Liver (tissue), 9 donors: ENCODE results near the gene ODAD3. TPM values are rescaled to one million over a fixed set of nuclear protein-coding genes. Genes with fewer than 3 reads are reported as not detected.

Experiments
- DNase-seq: peaks from one replicate; pipeline ENCODE4 v3.0.0-alpha.2; 2017; ENCODE audit warnings: low spot score
- H3K27ac ChIP-seq, 2 donors: one replicate each; pipeline ENCODE4 v1.7.0; 2013; ENCODE audit warnings: inconsistent platforms in 2 of 2, low read length in 2 of 2, control low read depth in 1 of 2, low read depth in 1 of 2, mild to moderate bottlenecking in 1 of 2
- H3K27me3 ChIP-seq, 4 donors: one replicate each; pipeline versions ENCODE4 v1.6.1 to v1.7.0; 2013; ENCODE audit warnings: low read length in 3 of 4, inconsistent platforms in 1 of 4, mild to moderate bottlenecking in 1 of 4, moderate library complexity in 1 of 4; ENCODE audit not compliant: control insufficient read depth in 4 of 4, insufficient read depth in 4 of 4
- H3K36me3 ChIP-seq, 4 donors: one replicate each; pipeline versions ENCODE4 v1.6.1 to v1.7.0; 2013; ENCODE audit warnings: low read length in 3 of 4, mild to moderate bottlenecking in 3 of 4, low read depth in 1 of 4, moderate library complexity in 1 of 4; ENCODE audit not compliant: control insufficient read depth in 4 of 4, insufficient read depth in 3 of 4
- H3K4me1 ChIP-seq, 4 donors: one replicate each; pipeline versions ENCODE4 v1.6.1 to v1.7.0; 2013; ENCODE audit warnings: low read length in 3 of 4, mild to moderate bottlenecking in 3 of 4, moderate library complexity in 1 of 4; ENCODE audit not compliant: control insufficient read depth in 4 of 4, insufficient read depth in 4 of 4
- H3K4me3 ChIP-seq, 3 donors: one replicate each; pipeline versions ENCODE4 v1.6.1 to v1.7.0; 2013; ENCODE audit warnings: low read length in 3 of 3, control low read depth in 1 of 3, low read depth in 1 of 3, mild to moderate bottlenecking in 1 of 3
- H3K9ac ChIP-seq, 2 donors: one replicate each; pipeline ENCODE4 v1.7.0; 2013; ENCODE audit warnings: low read length in 2 of 2, mild to moderate bottlenecking in 2 of 2, moderate library complexity in 2 of 2, control low read depth in 1 of 2, low read depth in 1 of 2
- H3K9me3 ChIP-seq, 4 donors: one replicate each; pipeline versions ENCODE4 v1.6.1 to v1.7.0; 2013; ENCODE audit warnings: low read length in 3 of 4; ENCODE audit not compliant: control insufficient read depth in 4 of 4
- ATF3 ChIP-seq: IDR thresholded peaks from 2 replicates; pipeline ENCODE4 v1.6.1; 2016; ENCODE audit warnings: antibody characterized with exemption
- CTCF ChIP-seq: fragments of 150-350 bp; IDR thresholded peaks from 2 replicates; pipeline ENCODE4 v1.5.1; 2017; ENCODE audit warnings: improper control_type of control experiment, low read depth, low read length; ENCODE audit not compliant: missing input control
- EGR1 ChIP-seq, 2 donors: IDR thresholded peaks; 2 replicates each; pipeline ENCODE4 v1.6.1; 2016 to 2018; ENCODE audit warnings: antibody characterized with exemption in 2 of 2, low read depth in 2 of 2
- FOXA1 ChIP-seq: IDR thresholded peaks from 2 replicates; pipeline ENCODE4 v1.6.1; 2016; ENCODE audit warnings: antibody characterized with exemption
- FOXA2 ChIP-seq: IDR thresholded peaks from 2 replicates; pipeline ENCODE4 v1.6.1; 2016; ENCODE audit warnings: antibody characterized with exemption
- GABPA ChIP-seq, 2 donors: IDR thresholded peaks in 1 of 2; conservative IDR thresholded peaks in 1 of 2; 2 replicates each; pipeline ENCODE4 v1.6.1; 2016; ENCODE audit warnings: antibody characterized with exemption in 2 of 2, mild to moderate bottlenecking in 1 of 2, moderate library complexity in 1 of 2
- HNF4A ChIP-seq, 2 donors: conservative IDR thresholded peaks; 2 replicates each; pipeline ENCODE4 v1.6.1; 2016; ENCODE audit warnings: antibody characterized with exemption in 2 of 2, mild to moderate bottlenecking in 2 of 2
- HNF4G ChIP-seq: IDR thresholded peaks from 2 replicates; pipeline ENCODE4 v1.6.1; 2016; ENCODE audit warnings: antibody characterized with exemption
- JUND ChIP-seq, 2 donors: IDR thresholded peaks; 2 replicates each; pipeline ENCODE4 v1.6.1; 2016; ENCODE audit warnings: antibody characterized with exemption in 2 of 2
- NR2F2 ChIP-seq: IDR thresholded peaks from 2 replicates; pipeline ENCODE4 v1.6.1; 2016; ENCODE audit warnings: antibody characterized with exemption
- RAD21 ChIP-seq, 2 donors: IDR thresholded peaks; 2 replicates each; pipeline ENCODE4 v1.6.1; 2016; ENCODE audit warnings: antibody characterized with exemption in 2 of 2, mild to moderate bottlenecking in 2 of 2
- RXRA ChIP-seq, 2 donors: IDR thresholded peaks; 2 replicates each; pipeline ENCODE4 v1.6.1; 2017 to 2018; ENCODE audit warnings: antibody characterized with exemption in 2 of 2, mild to moderate bottlenecking in 1 of 2
- SP1 ChIP-seq: IDR thresholded peaks from 2 replicates; pipeline ENCODE4 v1.6.1; 2018; ENCODE audit warnings: antibody characterized with exemption, mild to moderate bottlenecking
- TAF1 ChIP-seq: conservative IDR thresholded peaks from 2 replicates; pipeline ENCODE4 v1.6.1; 2016; ENCODE audit warnings: antibody characterized with exemption, mild to moderate bottlenecking
- YY1 ChIP-seq: IDR thresholded peaks from 2 replicates; pipeline ENCODE4 v1.6.1; 2016; ENCODE audit warnings: antibody characterized with exemption, mild to moderate bottlenecking
- WGBS: extraction: QIAGEN DNeasy Blood & Tissue Kit; methylation state at CpG from one replicate; pipeline ENCODE4 v1.1.7; 2013; 5-methylcytosine and 5-hydroxymethylcytosine counted together
- polyA plus RNA-seq, 2 donors: library from polyadenylated mRNA; stranded (reverse) in 1 of 2; unstranded in 1 of 2; fragments of 200-250 nt in 1 of 2; fragments of >200 nt in 1 of 2; fragmentation: Nextera tagmentation in 1 of 2; extraction: Ambion mirVana in 1 of 2; gene quantifications; one replicate each; pipeline versions ENCODE4 v1.2.1 to v1.2.3, GENCODE V29; 2013 to 2015
- total RNA-seq, 2 donors: library from RNA; depleted of rRNA; stranded (reverse); fragments of >200 nt; gene quantifications; one replicate each; pipeline ENCODE4 v1.2.3, GENCODE V29; 2014
- TF ChIP-seq, protein P1 (sequence below): IDR thresholded peaks from 2 replicates; pipeline ENCODE4 v1.6.1; 2016; ENCODE audit warnings: antibody characterized with exemption
- TF ChIP-seq, protein P2 (sequence below): IDR thresholded peaks from 2 replicates; pipeline ENCODE4 v1.6.1; 2016; ENCODE audit warnings: antibody characterized with exemption, mild to moderate bottlenecking
- donor health status: healthy.
- donor health status: healthy.
- donor health status: healthy.
- donor health status: healthy.
- donor health status: healthy.

ODAD3 gene
- total and polyA plus RNA-seq, 4 donors = 0.08 to 0.46 (median 0.21) TPM; not detected in 1

GRCh38 chr19:11383706-11384048 lies 51.2 kb downstream of the ODAD3 start:
- peak overlapping the region in 1 of 2 donors; percentile 38 for H3K9ac ChIP-seq
- no peaks in the 10 kb centered on the region for H3K9me3 ChIP-seq
- no peaks in the 10 kb centered on the region for H3K27me3 ChIP-seq
- 3% methylated on average over 9 of the region's 9 CpGs for WGBS
- DNase-seq = no peak
- peak overlapping the region; percentile 2 to 50 for H3K27ac ChIP-seq
- H3K4me3 ChIP-seq = peak overlapping the region in 1 of 3 donors; percentile 41
- TF ChIP-seq NR2F2 (no peak), HNF4G (no peak), HNF4A (conservative IDR thresholded peaks at IDR 0.05) (no peak), TAF1 (no peak), GABPA (IDR thresholded peaks at IDR 0.05 in 1 of 2, conservative IDR thresholded peaks at IDR 0.05 in 1 of 2) (no peak), SP1 (no peak), JUND (IDR thresholded peaks at IDR 0.05) (no peak), YY1 (no peak), EGR1 (IDR thresholded peaks at IDR 0.05; ENCODE audit: low read depth in 2 of 2) (no peak), FOXA1 (no peak), ATF3 (no peak), FOXA2 (no peak), RXRA (IDR thresholded peaks at IDR 0.05) (no peak), CTCF (no peak), RAD21 (IDR thresholded peaks at IDR 0.05) (no peak)
- TF ChIP-seq, protein P1, sequence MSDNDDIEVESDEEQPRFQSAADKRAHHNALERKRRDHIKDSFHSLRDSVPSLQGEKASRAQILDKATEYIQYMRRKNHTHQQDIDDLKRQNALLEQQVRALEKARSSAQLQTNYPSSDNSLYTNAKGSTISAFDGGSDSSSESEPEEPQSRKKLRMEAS = no peak
- TF ChIP-seq, protein P2, sequence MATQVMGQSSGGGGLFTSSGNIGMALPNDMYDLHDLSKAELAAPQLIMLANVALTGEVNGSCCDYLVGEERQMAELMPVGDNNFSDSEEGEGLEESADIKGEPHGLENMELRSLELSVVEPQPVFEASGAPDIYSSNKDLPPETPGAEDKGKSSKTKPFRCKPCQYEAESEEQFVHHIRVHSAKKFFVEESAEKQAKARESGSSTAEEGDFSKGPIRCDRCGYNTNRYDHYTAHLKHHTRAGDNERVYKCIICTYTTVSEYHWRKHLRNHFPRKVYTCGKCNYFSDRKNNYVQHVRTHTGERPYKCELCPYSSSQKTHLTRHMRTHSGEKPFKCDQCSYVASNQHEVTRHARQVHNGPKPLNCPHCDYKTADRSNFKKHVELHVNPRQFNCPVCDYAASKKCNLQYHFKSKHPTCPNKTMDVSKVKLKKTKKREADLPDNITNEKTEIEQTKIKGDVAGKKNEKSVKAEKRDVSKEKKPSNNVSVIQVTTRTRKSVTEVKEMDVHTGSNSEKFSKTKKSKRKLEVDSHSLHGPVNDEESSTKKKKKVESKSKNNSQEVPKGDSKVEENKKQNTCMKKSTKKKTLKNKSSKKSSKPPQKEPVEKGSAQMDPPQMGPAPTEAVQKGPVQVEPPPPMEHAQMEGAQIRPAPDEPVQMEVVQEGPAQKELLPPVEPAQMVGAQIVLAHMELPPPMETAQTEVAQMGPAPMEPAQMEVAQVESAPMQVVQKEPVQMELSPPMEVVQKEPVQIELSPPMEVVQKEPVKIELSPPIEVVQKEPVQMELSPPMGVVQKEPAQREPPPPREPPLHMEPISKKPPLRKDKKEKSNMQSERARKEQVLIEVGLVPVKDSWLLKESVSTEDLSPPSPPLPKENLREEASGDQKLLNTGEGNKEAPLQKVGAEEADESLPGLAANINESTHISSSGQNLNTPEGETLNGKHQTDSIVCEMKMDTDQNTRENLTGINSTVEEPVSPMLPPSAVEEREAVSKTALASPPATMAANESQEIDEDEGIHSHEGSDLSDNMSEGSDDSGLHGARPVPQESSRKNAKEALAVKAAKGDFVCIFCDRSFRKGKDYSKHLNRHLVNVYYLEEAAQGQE = no peak
- H3K36me3 ChIP-seq = no peaks in the 10 kb centered on the region
- H3K4me1 ChIP-seq = peaks cover 5 to 36% (median 21%) of the 10 kb centered on the region in 4 donors

- peak; percentile 87 for DNase-seq
- Histone ChIP-seq H3K9me3 (no peaks in the 10 kb centered on the region), H3K4me1 (peaks cover 5 to 40% (median 23%) of the 10 kb centered on the region in 4 donors), H3K27ac (peak overlapping the region; percentile 2 to 50), H3K9ac (no peak overlapping the region), H3K36me3 (no peaks in the 10 kb centered on the region), H3K27me3 (no peaks in the 10 kb centered on the region), H3K4me3 (peak overlapping the region in 1 of 3 donors; percentile 41)
- peak; percentile 62 for TF ChIP-seq CTCF
- TF ChIP-seq RAD21 (IDR thresholded peaks at IDR 0.05) = peak; percentile 61 to 77
- no peak for TF ChIP-seq FOXA1
- TF ChIP-seq TAF1 = no peak
- WGBS = 3% methylated on average over 65 of the region's 65 CpGs
Observed at GRCh38 chr19:11382898-11383705, 51.8 kb downstream of the ODAD3 start.
